Hematopoietic multipotent progenitor cell treated with erythropoietin and hydrocortisone succinate and interleukin-3 and kit ligand, for 15 days (in vitro differentiated cells): Measurements from ENCODE around the gene EBF3.

Source experiments
- DNase-seq: peaks from one replicate; pipeline ENCODE4 v3.0.0-alpha.2; 2015; ENCODE audit warnings: low spot score

EBF3 gene

DNA sequence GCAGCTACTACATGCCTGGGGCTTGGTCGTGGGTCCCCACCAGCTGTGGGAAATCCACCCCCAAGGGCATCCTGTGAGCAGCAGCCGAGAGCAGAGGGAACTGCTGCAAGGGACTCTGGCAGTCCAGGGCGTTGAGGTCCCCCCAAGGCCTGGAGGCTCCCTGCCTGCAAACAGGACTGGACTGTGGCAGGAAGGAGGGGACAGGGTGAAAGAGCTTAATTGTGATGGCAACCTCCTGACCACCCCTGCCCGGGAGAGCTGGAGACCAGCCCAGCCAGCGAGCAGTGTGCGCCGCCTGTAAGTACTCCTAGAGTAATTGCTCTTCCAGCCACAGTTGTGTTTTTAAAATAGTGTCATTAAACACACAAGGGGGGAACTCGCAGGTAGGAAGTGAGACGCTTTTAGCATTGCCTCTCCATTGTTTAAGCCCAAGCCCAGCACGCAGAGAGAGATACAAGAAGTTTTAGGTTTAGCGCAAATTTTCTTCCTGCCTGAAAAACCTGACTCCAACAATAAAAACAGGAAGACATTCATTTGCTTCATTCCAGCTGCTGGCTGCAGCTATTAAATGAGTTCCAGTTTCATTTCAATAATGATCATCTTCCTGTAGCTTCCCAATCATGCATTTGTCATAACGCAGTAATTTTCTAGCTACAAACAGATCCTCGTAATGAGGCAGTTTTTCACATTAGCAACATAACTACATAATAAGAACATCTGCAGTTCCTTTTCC is 111.1 kb downstream of the EBF3 start:
- DNase-seq: no peak

DNA sequence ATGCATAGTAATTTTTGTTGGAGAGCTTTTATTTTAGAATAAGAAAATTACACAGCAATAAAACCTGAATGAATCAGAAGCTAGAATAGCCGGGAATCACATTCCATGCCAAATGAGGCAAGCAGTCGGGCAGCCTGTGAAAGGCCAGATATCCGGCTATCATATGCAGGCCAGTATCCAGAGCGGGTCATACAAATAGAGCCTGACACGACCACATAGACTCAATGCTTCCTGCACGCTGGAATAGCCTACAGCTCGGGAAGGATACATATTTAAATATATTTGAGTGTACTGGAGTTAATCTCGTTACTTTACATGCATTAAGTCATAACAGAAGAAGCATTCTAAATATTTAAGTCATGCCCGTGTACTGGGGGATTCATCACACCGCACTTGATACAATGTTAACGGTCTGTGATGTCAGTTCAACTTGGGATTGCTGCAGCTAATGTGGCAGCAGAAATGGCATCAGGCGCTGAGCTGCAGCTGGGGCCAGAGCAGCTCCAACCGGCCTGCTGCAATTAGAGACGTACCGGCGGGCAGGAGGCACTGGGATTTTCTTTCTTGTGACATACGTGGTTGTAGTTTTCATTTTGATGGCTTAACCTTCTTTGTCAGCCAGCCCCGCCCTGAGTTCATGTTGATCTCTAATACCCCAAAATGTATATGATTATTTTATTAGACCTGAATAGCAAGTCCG is 112.0 kb downstream of the EBF3 start:
- no peak for DNase-seq

DNA sequence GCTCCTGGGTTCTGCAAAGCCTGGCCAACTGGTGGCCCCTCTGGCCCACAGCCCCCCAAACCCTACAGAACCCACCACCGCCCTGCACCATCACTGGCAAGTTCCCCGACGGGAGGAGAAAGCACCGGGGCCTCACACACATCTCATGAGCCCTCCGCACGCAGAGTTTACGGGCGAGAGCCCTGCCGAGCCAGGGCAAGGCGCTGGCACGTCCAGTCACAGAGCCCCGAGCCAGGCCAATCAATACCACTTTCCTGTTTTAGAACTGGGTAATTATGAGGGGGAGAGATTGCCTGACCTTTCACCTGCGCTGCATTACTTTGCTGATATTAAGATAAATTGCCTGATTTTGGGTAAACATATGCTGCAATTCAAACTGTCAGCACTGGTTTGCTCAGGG is 113.3 kb downstream of the EBF3 start:
- DNase-seq: no peak

DNA sequence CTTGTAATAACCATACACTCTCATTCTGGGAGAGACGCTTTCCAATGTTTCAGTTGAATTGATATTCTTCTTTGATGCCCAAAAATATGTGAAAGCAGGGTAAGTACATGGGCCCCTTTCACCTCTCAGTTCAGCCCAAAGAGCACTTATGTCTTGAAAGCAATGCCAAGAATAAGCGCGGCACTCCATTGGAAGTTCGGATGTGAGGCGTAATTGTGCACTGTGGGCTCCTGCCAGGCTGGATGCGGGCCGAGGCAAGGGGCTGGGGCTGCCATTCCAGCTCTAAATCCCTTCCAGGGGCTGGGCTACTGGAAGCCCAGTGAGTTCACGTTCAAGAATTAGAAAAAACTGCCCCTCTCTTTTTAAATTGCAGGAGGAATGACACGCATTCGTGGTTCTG is 113.8 kb downstream of the EBF3 start:
- DNase-seq: no peak

DNA sequence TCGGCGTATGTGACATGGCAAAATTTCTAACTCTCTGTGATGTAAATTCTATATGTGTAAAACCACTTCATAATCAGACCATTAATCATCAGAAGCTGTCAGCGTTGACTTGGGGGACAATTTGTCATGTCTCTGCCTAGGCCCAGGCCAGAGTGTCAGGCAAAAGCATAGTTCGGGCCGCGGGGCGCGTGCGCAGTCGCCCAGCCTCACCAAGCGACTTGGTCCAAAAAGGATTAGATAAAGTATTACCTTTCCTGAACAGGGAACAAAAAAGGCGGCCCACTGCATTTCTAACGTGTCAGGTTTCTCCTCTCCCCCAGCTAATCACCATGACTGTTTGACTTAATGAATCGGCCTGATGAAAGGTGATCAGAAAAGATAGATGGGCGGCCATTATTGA is 114.2 kb downstream of the EBF3 start:
- no peak for DNase-seq

DNA sequence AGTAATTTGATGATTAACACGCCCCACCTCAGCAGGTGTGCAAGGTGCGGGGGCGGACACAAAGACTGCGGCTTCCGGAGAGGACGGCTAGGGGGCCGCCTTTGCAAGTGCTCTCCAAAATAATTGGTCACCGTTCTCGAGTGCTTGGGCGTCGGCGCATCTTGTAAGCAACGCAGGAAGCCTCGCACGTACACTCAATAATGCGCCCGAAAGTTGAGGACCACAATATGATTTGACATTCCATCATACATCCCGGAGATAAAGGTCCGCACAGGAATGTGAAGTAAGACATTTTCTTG is 114.7 kb downstream of the EBF3 start:
- no peak for DNase-seq

DNA sequence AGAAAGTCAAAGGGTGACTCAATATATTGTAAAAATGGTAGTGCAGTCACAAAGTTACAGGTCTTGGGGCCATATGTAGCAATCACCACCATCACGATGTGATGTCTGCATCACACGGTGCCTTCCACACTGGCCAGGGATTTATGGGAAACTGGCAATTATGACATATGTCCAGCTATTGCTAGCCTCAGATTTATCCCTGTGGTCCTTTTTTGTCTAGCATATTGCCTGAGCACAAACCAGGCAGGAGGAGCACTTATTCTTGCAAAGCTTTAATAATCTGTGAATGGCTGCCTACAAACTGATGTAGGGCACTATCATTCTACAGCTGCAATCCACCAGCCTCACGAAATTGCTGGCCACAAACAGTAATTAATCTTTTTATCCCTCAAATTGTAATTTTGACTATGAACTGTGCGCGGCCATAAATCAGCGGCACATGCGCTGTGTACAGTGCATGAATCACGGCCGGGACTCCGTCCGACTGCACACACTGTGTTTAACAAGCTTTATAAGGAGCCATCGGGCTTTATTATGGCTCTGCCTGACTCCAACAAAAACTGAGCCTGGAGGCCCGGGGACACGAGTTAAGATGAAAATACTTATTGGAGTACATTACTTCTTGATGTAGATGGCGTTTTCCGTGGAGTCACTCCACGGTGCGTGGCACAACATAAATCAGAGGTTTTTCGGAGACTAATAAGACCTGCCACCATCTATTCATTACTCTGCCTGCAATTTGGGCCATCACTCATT is 115.2 kb downstream of the EBF3 start:
- DNase-seq: no peak

DNA sequence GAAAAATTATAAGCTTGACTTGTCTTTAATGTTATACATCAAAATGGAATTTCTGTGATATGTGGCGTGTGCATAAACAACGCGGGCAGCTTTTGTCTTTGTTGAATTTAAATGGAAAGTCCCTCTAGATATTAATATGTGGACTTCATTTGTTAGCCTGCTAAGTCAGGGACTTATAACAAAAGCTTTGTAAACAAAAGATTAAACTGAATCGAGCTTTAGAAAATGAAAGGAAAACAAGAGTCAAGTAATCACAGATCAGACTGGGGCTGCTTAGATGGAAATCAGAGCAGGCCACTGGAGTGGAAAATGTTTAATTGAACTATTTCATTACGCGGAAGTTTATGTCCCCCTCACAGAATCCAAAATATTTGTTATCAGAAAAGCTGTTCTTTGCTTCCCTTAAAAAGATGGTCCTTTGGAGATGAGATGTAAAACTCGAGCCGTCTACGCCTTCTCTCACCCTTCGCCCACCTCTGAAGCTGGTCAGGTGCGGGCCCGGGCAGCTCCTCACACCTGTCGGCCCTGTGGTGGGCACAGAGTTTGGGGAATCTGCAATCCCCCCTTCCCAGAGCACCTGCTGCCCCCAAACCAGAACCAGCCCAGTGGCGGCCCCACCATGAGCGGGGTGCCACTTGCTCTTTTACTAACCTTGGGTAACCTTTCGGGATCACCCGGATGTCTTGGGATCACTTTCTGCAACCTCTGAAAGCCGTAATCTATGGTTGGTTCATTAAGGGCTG is 116.2 kb downstream of the EBF3 start:
- no peak for DNase-seq

DNA sequence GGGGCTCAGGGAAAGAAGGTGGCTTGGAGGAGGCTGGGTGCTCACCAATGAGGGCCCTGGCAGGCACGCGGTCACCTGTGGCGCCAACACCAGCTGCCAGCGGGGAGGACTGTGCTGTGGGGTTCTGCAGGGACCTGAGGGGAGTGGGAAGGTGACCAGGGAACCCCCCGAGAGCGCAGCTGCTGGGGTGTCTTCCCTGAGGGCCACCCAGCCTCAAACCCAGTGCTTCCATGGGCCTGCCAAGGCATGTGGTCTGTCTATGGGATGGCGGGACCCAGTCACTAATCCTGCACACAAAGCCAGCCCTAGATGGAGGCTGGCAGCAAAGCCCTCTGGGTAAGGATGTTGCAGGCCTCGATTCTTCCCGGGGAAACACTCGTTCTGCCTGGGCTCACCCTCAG is 117.1 kb downstream of the EBF3 start:
- no peak for DNase-seq

DNA sequence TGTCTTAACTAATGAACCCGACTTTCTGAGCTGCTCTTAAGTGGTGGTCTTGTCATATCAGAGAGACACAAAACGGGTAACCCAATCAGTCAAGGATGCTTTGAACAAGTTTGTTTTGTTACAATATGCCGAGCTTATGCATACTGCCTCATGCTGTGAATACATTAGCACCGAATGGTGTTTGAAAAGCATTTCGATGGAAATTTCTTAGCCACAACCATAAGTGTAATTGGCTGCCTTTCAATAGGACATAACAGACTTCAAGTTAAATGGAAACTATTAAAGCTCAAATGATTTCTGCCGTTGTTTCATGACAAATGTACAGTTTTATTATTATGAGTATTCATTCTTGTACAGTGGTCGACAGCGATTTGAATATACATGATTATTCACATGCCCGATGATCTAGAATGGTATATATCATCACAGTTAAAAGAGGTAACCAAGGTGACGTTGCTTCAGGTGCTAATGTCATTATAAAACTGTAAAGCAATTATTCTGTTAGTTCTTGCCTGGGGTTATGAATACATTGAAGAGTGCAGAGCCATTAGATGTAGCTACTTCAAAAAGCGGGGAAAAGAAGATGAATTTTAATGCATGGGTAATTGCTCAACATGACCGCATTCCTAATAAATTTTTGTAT is 118.8 kb downstream of the EBF3 start:
- no peak for DNase-seq

DNA sequence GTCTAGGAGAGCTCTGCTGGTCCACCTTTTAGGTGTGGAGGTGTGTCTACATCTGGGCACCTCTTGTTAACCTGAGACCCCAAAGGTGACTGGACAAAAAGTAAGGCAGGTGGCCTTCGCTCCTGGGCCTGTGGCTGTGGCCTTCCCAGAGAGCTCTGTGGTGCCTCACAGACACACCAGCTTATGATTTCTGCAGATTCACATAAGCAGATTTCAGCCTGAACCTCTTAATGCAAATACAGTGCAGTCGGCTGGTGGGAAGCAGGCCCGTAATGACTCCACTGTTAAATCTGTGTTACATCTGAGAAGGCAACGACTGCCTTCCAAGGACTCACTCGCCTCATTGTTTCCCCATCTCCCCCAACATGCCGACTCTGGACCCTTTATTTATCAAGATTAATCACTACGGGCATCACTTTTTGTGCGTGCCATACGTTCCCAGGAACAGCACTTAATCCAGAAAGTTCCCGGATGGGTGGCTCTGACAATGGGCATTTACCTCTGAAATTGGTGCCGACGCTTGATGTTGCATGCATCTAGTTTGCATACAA is 119.8 kb downstream of the EBF3 start:
- no peak for DNase-seq

DNA sequence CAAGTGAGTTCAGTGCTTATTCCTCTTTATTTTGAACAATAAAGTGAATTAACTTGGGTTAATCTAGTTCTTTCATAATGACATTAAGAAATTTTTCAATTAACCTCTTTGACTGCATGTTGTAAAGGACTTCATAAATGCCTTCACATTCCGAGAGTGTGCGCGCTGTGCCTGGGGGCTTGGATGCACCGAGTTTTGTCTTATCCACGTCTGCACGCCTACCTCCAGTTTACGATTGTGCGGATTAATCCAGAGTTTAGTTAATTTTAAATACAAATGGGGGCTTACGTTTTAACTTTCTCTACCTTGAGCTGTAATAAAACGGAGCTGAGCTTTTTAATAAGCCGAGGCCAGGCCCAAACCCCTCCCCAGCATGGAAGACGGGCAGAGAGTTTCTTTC is 120.4 kb downstream of the EBF3 start:
- DNase-seq: no peak

DNA sequence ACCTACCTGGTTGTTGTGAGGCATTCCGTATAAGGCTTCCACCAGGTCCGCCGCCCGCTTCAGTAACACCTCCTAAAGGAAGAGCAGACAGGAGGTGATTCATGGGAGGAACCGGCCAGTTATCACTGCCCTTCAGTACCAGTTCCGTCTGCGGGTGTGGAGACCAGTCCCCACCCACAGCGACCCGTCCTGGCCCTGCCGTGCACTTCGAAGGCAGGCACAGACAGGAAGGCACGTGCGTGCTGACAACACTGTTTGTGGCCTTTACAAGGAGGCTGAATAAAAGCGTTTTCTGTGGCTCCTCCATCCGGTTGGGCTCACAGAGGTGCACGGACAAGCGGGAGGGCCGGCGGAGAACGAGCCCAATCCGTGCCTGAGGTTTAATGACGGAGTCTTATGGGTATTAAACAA is 120.9 kb downstream of the EBF3 start:
- DNase-seq: no peak

DNA sequence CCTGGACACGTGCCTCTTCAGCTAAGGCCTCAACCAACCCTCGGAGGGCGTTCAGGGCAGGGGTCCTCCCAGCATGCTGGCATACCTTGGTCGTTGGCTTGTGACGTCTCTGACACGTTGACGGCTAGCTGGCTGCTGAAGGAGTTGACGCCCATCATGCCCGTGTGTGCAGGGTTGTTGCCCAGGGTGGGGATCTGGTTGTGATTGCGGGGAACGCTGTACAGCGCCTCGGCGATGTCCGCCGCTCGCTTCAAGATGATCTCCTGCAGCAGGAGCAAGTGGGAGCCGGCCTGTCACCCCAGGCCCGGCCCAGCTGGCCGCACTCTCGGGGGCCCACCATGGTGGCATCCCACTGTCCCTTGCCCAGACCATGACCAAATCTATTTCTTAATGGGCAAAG is 122.0 kb downstream of the EBF3 start:
- DNase-seq: no peak

DNA sequence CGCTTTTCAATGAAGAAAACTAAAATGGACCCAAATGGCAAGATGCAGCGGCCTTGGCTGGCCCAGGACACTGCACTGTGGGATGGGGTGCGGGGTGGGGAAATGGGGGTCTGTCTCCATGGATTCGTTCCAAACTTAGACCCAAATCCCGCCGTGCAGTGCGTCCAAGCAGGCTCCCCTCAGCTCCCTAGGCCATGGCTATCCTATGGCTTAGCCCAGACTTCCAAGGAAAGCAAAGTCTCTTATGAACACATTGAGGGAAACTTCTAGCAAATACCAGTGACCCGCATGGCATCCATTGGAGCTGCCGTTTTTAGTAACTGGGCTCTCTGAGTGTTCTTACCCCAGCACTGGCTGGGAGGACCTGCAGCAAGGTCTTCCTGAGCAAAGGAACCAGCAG is 122.5 kb downstream of the EBF3 start:
- DNase-seq: no peak

DNA sequence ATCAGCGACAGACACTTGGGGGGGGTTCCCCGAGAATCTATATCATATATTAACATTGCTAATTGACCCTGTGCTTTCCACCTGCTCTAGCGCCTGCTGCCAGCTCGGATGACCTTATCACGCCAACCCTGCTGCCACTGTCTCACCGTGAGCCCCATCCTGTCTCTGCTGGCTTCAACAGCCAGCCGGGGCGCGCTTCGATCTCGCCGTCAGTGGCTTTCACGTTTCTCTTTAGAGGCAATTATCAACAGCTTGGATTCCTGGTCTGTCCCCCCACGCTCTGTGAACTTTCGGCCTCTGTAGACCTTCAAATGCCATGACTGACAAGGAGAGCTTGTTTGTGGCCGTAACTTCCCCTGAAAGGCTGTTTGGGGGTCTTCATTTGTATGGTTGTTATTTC is 123.0 kb downstream of the EBF3 start:
- DNase-seq: no peak

DNA sequence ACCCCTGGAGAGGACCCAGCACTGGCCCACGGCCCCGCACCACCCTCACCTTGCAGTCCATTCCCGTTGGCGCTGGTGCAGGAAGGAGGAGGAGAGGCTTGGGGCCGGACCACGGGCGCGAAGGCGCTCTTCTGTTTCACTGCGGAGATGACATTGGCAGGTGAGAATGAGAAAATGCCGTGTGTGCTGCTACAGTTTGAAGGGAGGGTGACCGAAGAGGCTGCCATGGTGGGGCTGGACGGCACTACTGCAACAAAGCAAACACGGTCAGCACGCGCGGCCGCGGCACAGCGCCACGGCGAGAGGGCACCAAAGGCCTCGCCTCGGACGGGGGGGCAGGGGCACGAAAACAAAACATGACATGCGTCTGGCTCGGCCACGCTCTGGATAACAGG is 123.9 kb downstream of the EBF3 start:
- no peak for DNase-seq

DNA sequence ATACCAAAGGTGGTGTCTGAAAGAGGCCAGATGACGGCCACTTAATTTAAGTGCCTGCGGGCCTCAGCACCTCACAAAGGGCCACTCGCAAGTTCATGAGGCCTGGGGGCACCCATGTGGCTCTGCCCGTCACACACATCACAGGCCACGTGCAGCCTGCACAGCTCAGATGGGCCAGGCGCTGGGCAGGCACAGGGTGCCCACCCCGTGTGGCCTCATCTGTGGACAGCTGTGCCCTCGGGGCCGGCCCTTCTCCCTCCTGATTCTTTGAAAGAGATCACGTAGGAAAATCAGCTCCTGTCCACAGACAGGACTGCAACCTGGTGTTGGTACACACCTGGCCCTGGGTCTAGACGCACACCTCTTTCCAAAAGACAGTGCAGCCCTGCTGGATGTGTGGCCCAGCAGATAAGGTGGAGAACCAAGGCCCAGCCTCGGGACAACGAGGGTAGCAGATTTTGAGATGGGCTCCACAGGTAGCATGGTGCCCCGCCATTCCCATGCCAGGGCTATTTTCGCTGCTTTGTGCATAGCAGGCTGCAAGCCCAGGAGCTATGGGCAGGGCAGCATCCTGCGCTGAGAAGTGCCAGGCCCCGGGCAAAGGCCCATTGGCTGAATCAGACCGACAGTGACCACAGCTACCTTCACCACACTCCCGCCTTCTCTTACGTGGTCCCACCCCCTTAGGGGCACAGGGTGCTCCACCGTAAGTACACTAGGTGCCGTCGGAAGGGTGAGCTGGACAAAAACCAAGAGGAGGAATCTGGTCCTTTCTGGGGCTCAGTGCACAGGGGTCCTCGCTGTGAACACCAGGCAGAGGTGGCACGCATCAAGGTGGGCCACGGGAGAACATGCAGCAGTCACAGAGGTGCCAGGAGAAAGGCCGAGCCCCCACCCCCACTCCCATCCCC is 124.5 kb downstream of the EBF3 start:
- DNase-seq: no peak

DNA sequence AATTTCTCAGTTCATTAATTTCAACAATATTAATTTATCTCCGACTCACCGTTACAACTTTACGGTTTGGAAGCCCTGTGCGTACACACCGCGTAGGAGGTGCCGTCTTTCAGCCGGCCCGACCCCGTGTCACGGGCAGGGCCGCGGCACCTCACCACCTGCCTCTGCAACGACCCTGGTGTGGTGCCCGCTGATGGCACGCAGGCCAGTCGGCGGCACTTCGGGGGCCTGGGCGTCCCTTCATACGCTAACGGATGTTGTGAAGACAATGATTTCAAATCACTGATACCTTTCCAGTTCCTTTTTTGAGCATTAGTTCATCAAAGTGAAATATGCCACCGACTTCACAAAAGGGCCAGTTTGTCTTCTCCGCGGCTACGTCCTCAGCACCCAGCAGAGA is 125.3 kb downstream of the EBF3 start:
- DNase-seq: no peak

DNA sequence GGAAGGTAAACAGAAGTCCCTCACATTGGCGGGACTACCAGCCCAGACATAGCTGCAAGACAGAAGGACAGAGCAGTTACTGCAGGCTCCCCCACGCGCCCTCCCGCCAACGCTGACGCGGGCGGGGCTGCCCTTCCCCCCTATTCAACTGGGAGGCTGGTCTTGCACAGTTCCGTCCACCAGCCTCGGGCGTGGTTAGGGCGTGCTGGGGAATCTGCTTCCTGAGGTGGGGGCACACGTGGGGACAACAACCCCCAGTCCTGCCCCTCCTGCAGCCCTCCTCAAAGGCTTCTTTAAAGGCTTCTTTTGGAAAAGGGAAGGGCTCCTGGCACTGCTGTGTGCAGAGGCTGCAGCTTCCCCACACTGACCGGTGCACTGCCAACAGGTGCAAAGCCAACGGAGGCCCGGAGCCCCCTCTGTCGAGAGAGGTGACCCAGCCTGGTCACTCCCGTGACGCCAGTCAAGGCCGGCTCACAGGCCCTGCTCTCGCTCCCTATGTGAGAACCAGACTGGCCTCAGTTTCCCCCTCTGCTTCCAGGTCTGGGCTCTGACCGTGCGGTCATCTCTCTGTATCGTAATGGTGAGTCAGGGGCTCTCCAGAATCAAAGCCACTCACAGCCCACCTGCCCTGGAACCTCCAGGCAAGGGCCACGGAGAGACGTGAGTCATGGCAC is 126.0 kb downstream of the EBF3 start:
- DNase-seq: no peak
